IMR-90 (cell line): Measurements from ENCODE around the gene ZFP36L2. TPM values are rescaled to one million over a fixed set of nuclear protein-coding genes. Genes with fewer than 3 reads are reported as not detected.

ENCODE experiments used
- ATAC-seq: fragments of 200-7000 bp; cut with Tn5 transposase; 2 replicates; pipeline ENCODE4 v1.9.1; 2020; ENCODE audit warnings: low read depth, mild to moderate bottlenecking, moderate library complexity
- BruUV-seq: library from RNA; stranded (reverse); fragments of 400-500 nt; replicated peaks from 2 replicates; lab custom pipeline; 2021; lab: Mats Ljungman, UMichigan
- CTCF ChIA-PET: fragments of 300-600 bp; formaldehyde crosslinking; extraction: SDS; loops from one replicate; lab custom pipeline; 2021; ENCODE audit warnings: antibody characterized with exemption; lab: Yijun Ruan, JAX
- POLR2A ChIA-PET: fragments of 300-600 bp; sonication (Branson Sonifier 250); formaldehyde crosslinking; loops from one replicate; lab custom pipeline; 2022; ENCODE audit warnings: antibody characterized with exemption; ENCODE audit not compliant: unreplicated experiment; lab: Charles Lee
- DNase-seq: peaks from one replicate; pipeline ENCODE4 v3.0.0; 2013
- H2AFZ ChIP-seq: replicated peaks from 2 replicates; pipeline ENCODE3; 2013; ENCODE audit warnings: low read length, mild to moderate bottlenecking; ENCODE audit not compliant: poor library complexity
- H2AK5ac ChIP-seq: 2 replicates; pipeline ENCODE4 v1.6.1; 2013; ENCODE audit warnings: low read depth, low read length, inconsistent platforms
- H2AK9ac ChIP-seq: replicated peaks from 2 replicates; pipeline ENCODE3; 2013; ENCODE audit warnings: mild to moderate bottlenecking, low read depth, low read length, moderate library complexity; ENCODE audit not compliant: poor library complexity
- H2BK120ac ChIP-seq: 2 replicates; pipeline ENCODE4 v1.6.1; 2013; ENCODE audit warnings: low read depth, low read length, inconsistent platforms
- H2BK15ac ChIP-seq: 3 replicates; pipeline ENCODE4 v1.6.1; 2013; ENCODE audit warnings: low read depth, low read length, inconsistent platforms
- H2BK20ac ChIP-seq: 2 replicates; pipeline ENCODE4 v1.6.1; 2013; ENCODE audit warnings: low read depth, mild to moderate bottlenecking, inconsistent platforms, low read length, moderate library complexity
- H2BK5ac ChIP-seq: 2 replicates; pipeline ENCODE4 v1.6.1; 2013; ENCODE audit warnings: mild to moderate bottlenecking, low read depth, low read length, inconsistent platforms; ENCODE audit not compliant: poor library complexity, severe bottlenecking
- H3K14ac ChIP-seq: replicated peaks from 2 replicates; pipeline ENCODE4 v1.6.1; 2013; ENCODE audit warnings: low read depth, low read length, inconsistent platforms
- H3K18ac ChIP-seq: 2 replicates; pipeline ENCODE4 v1.6.1; 2013; ENCODE audit warnings: low read depth, low read length, control low read depth
- H3K23ac ChIP-seq: 2 replicates; pipeline ENCODE4 v1.6.1; 2013; ENCODE audit warnings: low read depth, low read length, inconsistent platforms
- H3K27ac ChIP-seq: 2 replicates; pipeline ENCODE4 v1.5.1; 2013; ENCODE audit warnings: mild to moderate bottlenecking, control low read depth, low read length; ENCODE audit not compliant: insufficient read depth
- H3K27me3 ChIP-seq: 2 replicates; pipeline ENCODE4 v1.6.1; 2013; ENCODE audit warnings: low read length; ENCODE audit not compliant: control insufficient read depth, insufficient read depth
- H3K36me3 ChIP-seq: 2 replicates; pipeline ENCODE4 v1.6.1; 2013; ENCODE audit warnings: low read length, mixed read lengths; ENCODE audit not compliant: control insufficient read depth, insufficient read depth
- H3K4ac ChIP-seq: 2 replicates; pipeline ENCODE4 v1.6.1; 2013; ENCODE audit warnings: low read depth, low read length, inconsistent platforms
- H3K4me1 ChIP-seq: 2 replicates; pipeline ENCODE4 v1.6.1; 2013; ENCODE audit warnings: low read length, mixed read lengths; ENCODE audit not compliant: control insufficient read depth, insufficient read depth
- H3K4me2 ChIP-seq: 2 replicates; pipeline ENCODE4 v1.6.1; 2013; ENCODE audit warnings: low read depth, mild to moderate bottlenecking, control low read depth, low read length, moderate library complexity
- H3K4me3 ChIP-seq: 2 replicates; pipeline ENCODE4 v1.5.1; 2013; ENCODE audit warnings: low read depth, mild to moderate bottlenecking, control low read depth, low read length, moderate library complexity; ENCODE audit not compliant: insufficient read depth
- H3K56ac ChIP-seq: 2 replicates; pipeline ENCODE4 v1.6.1; 2013; ENCODE audit warnings: low read length, inconsistent platforms; ENCODE audit not compliant: insufficient read depth; ENCODE audit errors: extremely low read depth
- H3K79me1 ChIP-seq, 2 experiments: 2 replicates each; pipeline ENCODE4 v1.6.1; 2013; ENCODE audit warnings: low read length in 2 of 2, inconsistent platforms in 1 of 2, low read depth in 1 of 2
- H3K9ac ChIP-seq: 2 replicates; pipeline ENCODE4 v1.6.1; 2013; ENCODE audit warnings: low read depth, low read length, control low read depth
- H3K9me1 ChIP-seq: 2 replicates; pipeline ENCODE4 v1.6.1; 2013; ENCODE audit warnings: low read length, inconsistent platforms; ENCODE audit not compliant: insufficient read depth
- H3K9me3 ChIP-seq: 2 replicates; pipeline ENCODE4 v1.6.1; 2013; ENCODE audit warnings: low read length; ENCODE audit not compliant: control insufficient read depth, insufficient read depth
- H4K20me1 ChIP-seq: 2 replicates; pipeline ENCODE4 v1.6.1; 2013; ENCODE audit warnings: low read length, inconsistent platforms; ENCODE audit not compliant: insufficient read depth
- H4K5ac ChIP-seq: 2 replicates; pipeline ENCODE4 v1.6.1; 2013; ENCODE audit warnings: mild to moderate bottlenecking, low read depth, low read length, control low read depth
- H4K8ac ChIP-seq, 2 experiments: 2 replicates each; pipeline ENCODE4 v1.6.1; 2013; ENCODE audit warnings: low read depth in 2 of 2, low read length in 2 of 2, control low read depth in 1 of 2, inconsistent platforms in 1 of 2
- H4K91ac ChIP-seq: 2 replicates; pipeline ENCODE4 v1.6.1; 2013; ENCODE audit warnings: low read depth, low read length, inconsistent platforms; ENCODE audit not compliant: insufficient read depth
- BHLHE40 ChIP-seq: fragments of 150-350 bp; IDR thresholded peaks from 2 replicates; pipeline ENCODE4 v1.6.1; 2016; ENCODE audit warnings: mild to moderate bottlenecking, low read depth, low read length
- FOS ChIP-seq: fragments of 150-350 bp; IDR thresholded peaks from 2 replicates; pipeline ENCODE4 v1.6.1; 2016; ENCODE audit warnings: low read depth, low read length
- NFE2L2 ChIP-seq: fragments of 150-350 bp; IDR thresholded peaks from 2 replicates; pipeline ENCODE4 v1.6.1; 2016; ENCODE audit warnings: low read depth, mild to moderate bottlenecking, low read length
- RAD21 ChIP-seq: IDR thresholded peaks from 2 replicates; pipeline ENCODE4 v1.6.1; 2012; ENCODE audit warnings: low read length, improper control_type of control experiment
- WGBS, 2 experiments: methylation state at CpG; one replicate each; pipeline versions ENCODE4 v1.1.5 to v1.1.7; 2013; ENCODE audit warnings: missing lambda C conversion rate in 2 of 2; ENCODE audit not compliant: insufficient read length in 1 of 2; ENCODE audit errors: extremely low coverage in 2 of 2; 5-methylcytosine and 5-hydroxymethylcytosine counted together
- dilution Hi-C: fragments of 300-500 bp; cut with HindIII; formaldehyde crosslinking; loops from one replicate; pipeline ENCODE4 v1.14.3; 2018; ENCODE audit warnings: low sequenced_read_pairs; ENCODE audit not compliant: unreplicated experiment
- in situ Hi-C: fragments of 300-500 bp; cut with MboI; formaldehyde crosslinking; loops from 3 replicates; pipeline ENCODE4 v1.14.3; 2019; ENCODE audit warnings: low sequenced_read_pairs, inconsistent platforms, mixed read lengths
- intact Hi-C: fragments of 100-400 bp; cut with micrococcal nuclease; formaldehyde crosslinking; loops from 2 replicates; pipeline ENCODE4 v1.10.0; 2022
- polyA plus RNA-seq, 3 experiments: library from polyadenylated mRNA; depleted of rRNA; stranded (reverse); fragments of >200 nt; gene quantifications; 2 replicates each; pipeline ENCODE4 v1.2.3, GENCODE V29; 2012; ENCODE audit warnings: low replicate concordance in 1 of 3
- total RNA-seq: library from RNA; depleted of rRNA; stranded (reverse); fragments of >200 nt; gene quantifications from 2 replicates; pipeline ENCODE4 v1.2.3, GENCODE V29; 2012

Gene ZFP36L2
- total and polyA plus RNA-seq, 2 of the 4 experiments (the other 2 are of a cell fraction), result 1.8 to 20.1 TPM

- POLR2A ChIA-PET, result interaction anchor here (0.9 kb wide), 1 partner anchor 41 kb away, joined by 4 read pairs; the partner anchor contains the start of gene ZFP36L2
- intact Hi-C loops (no loop called here), dilution Hi-C loops (no loop called here), in situ Hi-C loops (no loop called here)
- DNase-seq, result no peak
- H4K20me1 ChIP-seq, result peaks cover 13% of the 10 kb centered on the region; the same call in 1 of the 2 replicates
- H3K9me3 ChIP-seq, result no peaks in the 10 kb centered on the region
- no peak overlapping the region for H3K9ac ChIP-seq
- no peak overlapping the region for H2BK20ac ChIP-seq
- peak overlapping the region; percentile 60; the same call in 1 of the 2 replicates for H2AK5ac ChIP-seq
- peaks cover 24% of the 10 kb centered on the region for H3K4me1 ChIP-seq
- H3K27ac ChIP-seq, result no peak overlapping the region
- ATAC-seq, result no peak
- no peak overlapping the region for H3K23ac ChIP-seq
- H3K56ac ChIP-seq, result no peak overlapping the region
- no peak overlapping the region for H3K18ac ChIP-seq
- H4K5ac ChIP-seq, result no peak overlapping the region
- no CpG with 5 or more reads among the region's 7 CpGs for WGBS, 2 experiments
- TF ChIP-seq BHLHE40, result no peak
- TF ChIP-seq FOS, result no peak
- TF ChIP-seq NFE2L2, result no peak
- TF ChIP-seq RAD21, result no peak
- H2BK15ac ChIP-seq, result no peak overlapping the region
- H3K36me3 ChIP-seq, result peaks cover 2% of the 10 kb centered on the region; the same call in 1 of the 2 replicates
- H3K14ac ChIP-seq, result peak overlapping the region; percentile 42; the same call in 1 of the 2 replicates
- no peaks in the 10 kb centered on the region for H3K79me1 ChIP-seq
- no peak overlapping the region for H2BK5ac ChIP-seq
- BruUV-seq, result no TSS peak
- H3K4me3 ChIP-seq, result no peak overlapping the region
- H4K8ac ChIP-seq, result no peak overlapping the region
- H3K4ac ChIP-seq, result no peak overlapping the region
- no peak overlapping the region for H3K4me2 ChIP-seq
- H3K27me3 ChIP-seq, result no peaks in the 10 kb centered on the region; the same call in 1 of the 2 replicates
- peaks cover 27% of the 10 kb centered on the region for H3K9me1 ChIP-seq
- CTCF ChIA-PET, result interaction anchor here (1.0 kb wide), 1 partner anchor 188 kb away, joined by 3 read pairs; no protein-coding TSS in a partner anchor
- no peak overlapping the region for H2AK9ac ChIP-seq
- H4K91ac ChIP-seq, result no peak overlapping the region; the same call in 1 of the 2 replicates
- H2BK120ac ChIP-seq, result no peak overlapping the region
- H2AFZ ChIP-seq, result no peak overlapping the region
Measured at GRCh38 chr2:43267381-43267780, 41.0 kb upstream of the ZFP36L2 start.
